ENCODE data around the gene TMEM203. TPM values are rescaled to one million over a fixed set of nuclear protein-coding genes. Genes with fewer than 3 reads are reported as not detected.

TMEM203 gene
- total and polyA plus RNA-seq, 2 experiments from 2014 or later: 32.7 to 53.4 TPM

DNA sequence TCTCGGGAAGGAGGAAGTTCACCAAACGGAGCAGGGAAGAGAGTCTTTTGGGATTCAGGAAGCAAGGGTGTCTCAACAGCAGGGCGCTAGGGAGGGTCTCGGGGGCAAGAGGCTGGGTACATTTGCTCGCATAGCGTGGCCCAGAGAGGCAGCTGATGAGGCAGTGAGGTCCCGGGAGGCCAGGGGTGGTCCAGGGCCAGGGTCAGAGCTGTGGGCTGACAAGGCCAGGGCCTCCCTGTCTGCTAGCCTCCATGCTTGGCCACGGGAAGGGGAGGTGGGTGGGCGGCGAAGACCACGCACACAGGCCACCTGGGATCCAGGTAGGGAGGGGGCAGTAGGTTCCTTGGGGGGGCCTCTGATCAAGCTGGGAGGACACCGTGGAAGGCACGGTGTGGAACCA is 6.1 kb upstream of the TMEM203 start:
- no peaks in the 10 kb centered on the region for H3K27me3 ChIP-seq (ENCODE audit: insufficient read depth)
- no peaks in the 10 kb centered on the region for H3K36me3 ChIP-seq (ENCODE audit: insufficient read depth)
- Mint-ChIP-seq H3K27me3 (ENCODE audit: insufficient read depth, low read depth, poor library complexity) (peaks cover 5% of the 10 kb centered on the region), H3K9me3 (no peaks in the 10 kb centered on the region; the same call in 2 of the 3 replicates), H3K27ac (no peak overlapping the region), H3K36me3 (ENCODE audit: low read depth) (peaks cover 32% of the 10 kb centered on the region), H3K4me1 (peaks cover 10% of the 10 kb centered on the region), H3K4me3 (no peak overlapping the region)
- no peak overlapping the region for H3K4me2 ChIP-seq
- ATAC-seq (no peak), DNase-seq (ENCODE audit: low spot score) (no peak)
- H2AFZ ChIP-seq: no peak overlapping the region
- H3K4me3 ChIP-seq: no peak overlapping the region
- peaks cover 3% of the 10 kb centered on the region; the same call in 1 of the 2 replicates for H4K20me1 ChIP-seq (replicated peaks; ENCODE audit: insufficient read depth)
- H3K9me2 ChIP-seq (ENCODE audit: insufficient read depth): no peaks in the 10 kb centered on the region
- H3K79me2 ChIP-seq (replicated peaks; ENCODE audit: insufficient read depth): peaks cover 3% of the 10 kb centered on the region
- peaks cover 4% of the 10 kb centered on the region; the same call in 1 of the 2 replicates for H3F3A ChIP-seq (replicated peaks; ENCODE audit: low read depth)
- TF ChIP-seq, protein P1, sequence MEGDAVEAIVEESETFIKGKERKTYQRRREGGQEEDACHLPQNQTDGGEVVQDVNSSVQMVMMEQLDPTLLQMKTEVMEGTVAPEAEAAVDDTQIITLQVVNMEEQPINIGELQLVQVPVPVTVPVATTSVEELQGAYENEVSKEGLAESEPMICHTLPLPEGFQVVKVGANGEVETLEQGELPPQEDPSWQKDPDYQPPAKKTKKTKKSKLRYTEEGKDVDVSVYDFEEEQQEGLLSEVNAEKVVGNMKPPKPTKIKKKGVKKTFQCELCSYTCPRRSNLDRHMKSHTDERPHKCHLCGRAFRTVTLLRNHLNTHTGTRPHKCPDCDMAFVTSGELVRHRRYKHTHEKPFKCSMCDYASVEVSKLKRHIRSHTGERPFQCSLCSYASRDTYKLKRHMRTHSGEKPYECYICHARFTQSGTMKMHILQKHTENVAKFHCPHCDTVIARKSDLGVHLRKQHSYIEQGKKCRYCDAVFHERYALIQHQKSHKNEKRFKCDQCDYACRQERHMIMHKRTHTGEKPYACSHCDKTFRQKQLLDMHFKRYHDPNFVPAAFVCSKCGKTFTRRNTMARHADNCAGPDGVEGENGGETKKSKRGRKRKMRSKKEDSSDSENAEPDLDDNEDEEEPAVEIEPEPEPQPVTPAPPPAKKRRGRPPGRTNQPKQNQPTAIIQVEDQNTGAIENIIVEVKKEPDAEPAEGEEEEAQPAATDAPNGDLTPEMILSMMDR (conservative IDR thresholded peaks at IDR 0.05; ENCODE audit: low read depth in 2 of 2): no peak
- TF ChIP-seq JUNB (IDR thresholded peaks at IDR 0.05; ENCODE audit: unreplicated experiment): no peak
- TF ChIP-seq EZH2phosphoT487 (IDR thresholded peaks at IDR 0.05; ENCODE audit: unreplicated experiment): no peak
- no peak overlapping the region for H3K27ac ChIP-seq (ENCODE audit: low read depth)
- H3K4me1 ChIP-seq (ENCODE audit: insufficient read depth): peaks cover 4% of the 10 kb centered on the region; the same call in 1 of the 2 replicates

DNA sequence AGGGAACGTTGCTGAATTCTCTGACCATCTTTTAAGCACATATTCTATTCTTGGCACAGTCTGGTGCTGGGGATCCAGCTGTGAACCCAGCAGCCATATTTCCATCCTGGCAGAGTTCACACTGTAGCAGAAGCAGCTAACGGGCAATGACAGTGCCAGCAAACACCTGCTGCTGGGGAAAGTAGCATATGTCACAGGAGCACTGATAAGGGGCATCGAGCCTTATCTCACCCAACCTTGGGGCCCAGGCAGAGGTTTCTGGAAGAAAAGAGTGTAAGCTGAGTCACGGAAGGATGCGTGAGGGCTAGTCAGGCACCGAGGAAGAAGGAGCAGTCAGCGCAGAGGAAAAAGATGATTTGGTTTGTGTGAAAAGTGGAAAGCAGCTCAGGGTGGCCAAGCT is 1.2 kb upstream of the TMEM203 start:
- H3K36me3 Mint-ChIP-seq (ENCODE audit: low read depth): peaks cover 33% of the 10 kb centered on the region
- H3F3A ChIP-seq (replicated peaks; ENCODE audit: low read depth): peaks cover 16% of the 10 kb centered on the region; the same call in 1 of the 2 replicates
- TF ChIP-seq POLR2AphosphoS5 (IDR thresholded peaks at IDR 0.05; ENCODE audit: low read depth) (no peak), CREB1 (CRISPR knock-in tag; IDR thresholded peaks at IDR 0.05; ENCODE audit: low read depth) (no peak), EZH2 (IDR thresholded peaks at IDR 0.05; ENCODE audit: low read depth, unreplicated experiment) (no peak), ZNF331 (CRISPR knock-in tag; IDR thresholded peaks at IDR 0.05; ENCODE audit: low read depth) (no peak), NANOG (IDR thresholded peaks at IDR 0.05; ENCODE audit: borderline replicate concordance) (no peak), STAT1 (IDR thresholded peaks at IDR 0.05; ENCODE audit: unreplicated experiment) (no peak), ZNF114 (CRISPR knock-in tag; IDR thresholded peaks at IDR 0.05) (no peak), JUNB (IDR thresholded peaks at IDR 0.05; ENCODE audit: unreplicated experiment) (no peak)
- TF ChIP-seq, protein P1 (conservative IDR thresholded peaks at IDR 0.05; ENCODE audit: low read depth in 2 of 2): no peak
- TF ChIP-seq, protein P2, sequence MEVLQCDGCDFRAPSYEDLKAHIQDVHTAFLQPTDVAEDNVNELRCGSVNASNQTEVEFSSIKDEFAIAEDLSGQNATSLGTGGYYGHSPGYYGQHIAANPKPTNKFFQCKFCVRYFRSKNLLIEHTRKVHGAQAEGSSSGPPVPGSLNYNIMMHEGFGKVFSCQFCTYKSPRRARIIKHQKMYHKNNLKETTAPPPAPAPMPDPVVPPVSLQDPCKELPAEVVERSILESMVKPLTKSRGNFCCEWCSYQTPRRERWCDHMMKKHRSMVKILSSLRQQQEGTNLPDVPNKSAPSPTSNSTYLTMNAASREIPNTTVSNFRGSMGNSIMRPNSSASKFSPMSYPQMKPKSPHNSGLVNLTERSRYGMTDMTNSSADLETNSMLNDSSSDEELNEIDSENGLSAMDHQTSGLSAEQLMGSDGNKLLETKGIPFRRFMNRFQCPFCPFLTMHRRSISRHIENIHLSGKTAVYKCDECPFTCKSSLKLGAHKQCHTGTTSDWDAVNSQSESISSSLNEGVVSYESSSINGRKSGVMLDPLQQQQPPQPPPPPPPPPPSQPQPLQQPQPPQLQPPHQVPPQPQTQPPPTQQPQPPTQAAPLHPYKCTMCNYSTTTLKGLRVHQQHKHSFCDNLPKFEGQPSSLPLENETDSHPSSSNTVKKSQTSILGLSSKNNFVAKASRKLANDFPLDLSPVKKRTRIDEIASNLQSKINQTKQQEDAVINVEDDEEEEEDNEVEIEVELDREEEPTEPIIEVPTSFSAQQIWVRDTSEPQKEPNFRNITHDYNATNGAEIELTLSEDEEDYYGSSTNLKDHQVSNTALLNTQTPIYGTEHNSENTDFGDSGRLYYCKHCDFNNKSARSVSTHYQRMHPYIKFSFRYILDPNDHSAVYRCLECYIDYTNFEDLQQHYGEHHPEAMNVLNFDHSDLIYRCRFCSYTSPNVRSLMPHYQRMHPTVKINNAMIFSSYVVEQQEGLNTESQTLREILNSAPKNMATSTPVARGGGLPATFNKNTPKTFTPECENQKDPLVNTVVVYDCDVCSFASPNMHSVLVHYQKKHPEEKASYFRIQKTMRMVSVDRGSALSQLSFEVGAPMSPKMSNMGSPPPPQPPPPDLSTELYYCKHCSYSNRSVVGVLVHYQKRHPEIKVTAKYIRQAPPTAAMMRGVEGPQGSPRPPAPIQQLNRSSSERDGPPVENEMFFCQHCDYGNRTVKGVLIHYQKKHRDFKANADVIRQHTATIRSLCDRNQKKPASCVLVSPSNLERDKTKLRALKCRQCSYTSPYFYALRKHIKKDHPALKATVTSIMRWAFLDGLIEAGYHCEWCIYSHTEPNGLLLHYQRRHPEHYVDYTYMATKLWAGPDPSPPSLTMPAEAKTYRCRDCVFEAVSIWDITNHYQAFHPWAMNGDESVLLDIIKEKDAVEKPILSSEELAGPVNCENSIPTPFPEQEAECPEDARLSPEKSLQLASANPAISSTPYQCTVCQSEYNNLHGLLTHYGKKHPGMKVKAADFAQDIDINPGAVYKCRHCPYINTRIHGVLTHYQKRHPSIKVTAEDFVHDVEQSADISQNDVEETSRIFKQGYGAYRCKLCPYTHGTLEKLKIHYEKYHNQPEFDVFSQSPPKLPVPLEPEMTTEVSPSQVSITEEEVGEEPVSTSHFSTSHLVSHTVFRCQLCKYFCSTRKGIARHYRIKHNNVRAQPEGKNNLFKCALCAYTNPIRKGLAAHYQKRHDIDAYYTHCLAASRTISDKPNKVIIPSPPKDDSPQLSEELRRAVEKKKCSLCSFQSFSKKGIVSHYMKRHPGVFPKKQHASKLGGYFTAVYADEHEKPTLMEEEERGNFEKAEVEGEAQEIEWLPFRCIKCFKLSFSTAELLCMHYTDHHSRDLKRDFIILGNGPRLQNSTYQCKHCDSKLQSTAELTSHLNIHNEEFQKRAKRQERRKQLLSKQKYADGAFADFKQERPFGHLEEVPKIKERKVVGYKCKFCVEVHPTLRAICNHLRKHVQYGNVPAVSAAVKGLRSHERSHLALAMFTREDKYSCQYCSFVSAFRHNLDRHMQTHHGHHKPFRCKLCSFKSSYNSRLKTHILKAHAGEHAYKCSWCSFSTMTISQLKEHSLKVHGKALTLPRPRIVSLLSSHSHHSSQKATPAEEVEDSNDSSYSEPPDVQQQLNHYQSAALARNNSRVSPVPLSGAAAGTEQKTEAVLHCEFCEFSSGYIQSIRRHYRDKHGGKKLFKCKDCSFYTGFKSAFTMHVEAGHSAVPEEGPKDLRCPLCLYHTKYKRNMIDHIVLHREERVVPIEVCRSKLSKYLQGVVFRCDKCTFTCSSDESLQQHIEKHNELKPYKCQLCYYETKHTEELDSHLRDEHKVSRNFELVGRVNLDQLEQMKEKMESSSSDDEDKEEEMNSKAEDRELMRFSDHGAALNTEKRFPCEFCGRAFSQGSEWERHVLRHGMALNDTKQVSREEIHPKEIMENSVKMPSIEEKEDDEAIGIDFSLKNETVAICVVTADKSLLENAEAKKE (CRISPR knock-in tag; IDR thresholded peaks at IDR 0.05): no peak
- peaks cover 20% of the 10 kb centered on the region for H3K4me1 ChIP-seq (ENCODE audit: insufficient read depth)
- H3K4me3 Mint-ChIP-seq: peak overlapping the region; percentile 97
- no peak overlapping the region for H2AFZ ChIP-seq
- no peaks in the 10 kb centered on the region for H3K9me2 ChIP-seq (ENCODE audit: insufficient read depth)
- no peak overlapping the region for H3K27ac ChIP-seq (ENCODE audit: low read depth)
- H3K27ac Mint-ChIP-seq: no peak overlapping the region
- peak overlapping the region; percentile 98 for H3K4me2 ChIP-seq
- H3K9me3 Mint-ChIP-seq: no peaks in the 10 kb centered on the region; the same call in 2 of the 3 replicates
- H3K36me3 ChIP-seq (ENCODE audit: insufficient read depth): no peaks in the 10 kb centered on the region
- peaks cover 28% of the 10 kb centered on the region for H3K4me1 Mint-ChIP-seq
- ATAC-seq: no peak
- H4K20me1 ChIP-seq (replicated peaks; ENCODE audit: insufficient read depth): peaks cover 14% of the 10 kb centered on the region
- peaks cover 24% of the 10 kb centered on the region for H3K27me3 Mint-ChIP-seq (ENCODE audit: insufficient read depth, low read depth, poor library complexity)
- peak overlapping the region; percentile 98 for H3K4me3 ChIP-seq
- no peaks in the 10 kb centered on the region for H3K27me3 ChIP-seq (ENCODE audit: insufficient read depth)
- no peak for DNase-seq (ENCODE audit: low spot score)
- peaks cover 42% of the 10 kb centered on the region for H3K79me2 ChIP-seq (replicated peaks; ENCODE audit: insufficient read depth)
